ENCODE measurements around the gene SLC6A7.

The SLC6A7 gene

DNA sequence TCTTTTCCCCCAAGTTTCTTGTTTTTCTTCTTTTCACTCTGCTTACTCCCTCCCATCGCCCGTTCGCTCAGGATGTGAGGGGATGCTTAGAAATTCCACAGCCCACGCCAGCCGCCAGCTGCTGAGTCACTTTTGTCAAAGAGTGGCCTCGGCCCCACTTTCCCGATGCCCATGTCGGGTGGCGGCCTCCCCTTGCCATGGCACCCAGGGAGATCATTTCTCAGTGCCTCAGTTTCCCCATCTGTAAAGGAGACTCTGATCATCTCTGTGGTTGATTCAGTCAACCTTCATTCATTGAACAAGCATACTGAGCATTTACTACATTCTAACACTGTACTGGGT, 33.9 kb upstream of the SLC6A7 start:
- DNase-seq = no peak

DNA sequence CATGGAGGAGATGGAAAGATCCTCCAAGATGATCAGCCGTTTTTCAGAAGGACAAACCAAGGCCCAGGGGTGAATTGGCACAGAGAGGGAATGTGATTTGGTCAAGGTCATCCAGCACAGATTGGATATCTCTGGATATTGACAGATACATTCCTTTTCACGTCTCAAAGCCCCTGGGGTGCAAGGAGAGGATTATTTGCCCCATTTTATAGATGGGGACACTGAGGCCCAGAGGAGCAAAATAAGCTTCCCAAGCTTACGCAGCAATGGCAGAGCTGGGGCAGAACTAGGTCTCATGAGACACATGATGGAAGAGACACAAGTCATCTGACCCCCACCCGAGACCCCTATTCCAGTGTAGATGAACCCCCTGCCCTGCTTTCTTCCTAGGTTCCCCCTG, 33.3 kb upstream of the SLC6A7 start:
- no peak for DNase-seq

DNA sequence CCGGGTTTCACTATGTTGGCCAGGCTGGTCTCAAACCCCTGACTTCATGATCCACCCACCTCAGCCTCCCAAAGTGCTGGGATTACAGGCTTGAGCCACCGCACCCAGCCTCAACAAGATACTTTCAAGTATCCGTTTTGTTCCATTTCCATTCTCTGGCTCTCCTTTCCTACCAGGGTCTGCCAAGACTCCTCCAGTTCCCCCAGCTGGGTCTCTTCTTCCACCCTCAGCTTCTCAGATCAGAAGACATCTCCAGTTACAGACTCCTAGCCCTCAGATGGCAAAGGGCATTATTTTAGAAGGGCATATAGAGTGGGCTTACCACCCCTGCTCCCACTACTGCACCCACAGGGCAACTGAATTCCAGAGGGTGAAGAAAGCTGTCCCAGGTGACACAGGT, 32.7 kb upstream of the SLC6A7 start:
- no peak for DNase-seq

DNA sequence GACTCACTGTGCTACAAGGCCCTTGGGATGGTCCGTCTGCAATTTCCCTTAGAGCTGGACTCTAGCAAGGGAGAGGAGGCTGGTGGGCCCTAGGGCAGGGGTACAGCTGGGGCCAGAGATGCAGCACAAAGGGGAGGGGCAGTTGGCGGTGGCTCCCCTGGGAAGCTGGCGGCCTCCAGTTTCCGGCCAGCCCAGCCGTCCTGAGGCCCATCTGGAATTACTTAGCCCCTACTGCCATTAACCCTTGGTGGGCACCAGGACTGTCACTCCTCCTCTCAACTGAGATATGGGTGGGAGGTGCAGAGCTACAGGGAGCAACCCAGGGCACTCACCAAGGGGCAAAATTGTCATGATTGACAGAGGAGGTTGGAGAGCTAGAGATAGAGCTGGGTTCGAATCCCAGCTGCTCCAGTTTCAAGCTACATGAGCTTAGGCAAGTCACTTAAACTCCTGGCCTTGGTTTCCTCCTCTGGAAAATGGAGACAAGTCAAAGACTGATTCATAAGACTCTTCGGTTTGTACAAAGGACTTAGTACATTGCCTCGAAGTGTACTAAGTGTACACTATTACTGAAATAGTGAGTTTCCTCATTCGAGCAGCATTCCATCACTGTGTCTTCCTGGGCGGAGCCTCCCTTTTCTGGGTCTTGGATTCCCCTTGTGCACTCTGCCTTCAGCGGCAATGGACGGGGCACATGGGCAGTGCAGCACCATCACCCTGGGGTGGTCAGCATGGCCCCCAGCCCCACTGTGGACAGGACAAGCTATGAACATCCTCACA, 31.5 kb upstream of the SLC6A7 start:
- DNase-seq = no peak

DNA sequence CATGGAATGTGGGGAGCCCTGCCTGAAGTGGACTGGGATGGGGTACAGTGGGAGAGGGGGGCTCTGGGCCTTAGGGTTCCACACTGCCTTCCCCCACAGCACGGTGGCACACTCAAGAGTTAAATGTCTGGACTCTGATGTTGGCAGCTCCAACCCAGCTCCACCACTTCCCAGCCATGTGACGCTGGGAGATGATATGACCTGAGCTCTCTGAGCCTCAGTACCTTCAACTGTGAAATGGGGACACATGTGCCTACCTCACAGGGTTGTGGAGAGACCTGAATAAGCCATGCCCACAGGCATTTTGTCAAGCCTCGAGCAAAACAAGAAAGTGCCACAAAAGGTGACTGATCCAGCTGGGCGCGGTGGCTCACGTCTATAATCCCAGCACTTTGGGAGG, 30.8 kb upstream of the SLC6A7 start:
- no peak for DNase-seq

DNA sequence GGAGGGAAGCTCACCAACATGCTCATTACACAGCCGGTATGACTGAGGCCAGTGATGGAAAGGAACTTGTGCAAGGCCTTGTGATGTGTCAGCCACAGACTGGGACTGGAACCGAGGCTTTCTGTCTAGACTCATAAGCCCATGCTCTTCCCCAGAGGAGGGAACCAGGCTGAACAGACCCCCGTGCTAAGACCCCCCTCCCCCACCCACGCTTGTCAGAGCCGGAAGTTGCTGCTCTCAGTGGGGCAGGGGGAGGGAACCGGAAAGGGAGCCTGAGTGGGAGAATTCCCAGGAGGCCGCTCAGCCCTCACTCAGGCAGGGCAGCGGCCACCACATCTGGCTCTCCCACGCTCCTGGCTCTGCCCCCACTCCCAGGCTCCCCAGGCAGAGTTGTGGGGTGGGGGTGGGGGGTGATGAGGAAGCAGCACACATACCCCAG, 30.1 kb upstream of the SLC6A7 start:
- no peak for DNase-seq

DNA sequence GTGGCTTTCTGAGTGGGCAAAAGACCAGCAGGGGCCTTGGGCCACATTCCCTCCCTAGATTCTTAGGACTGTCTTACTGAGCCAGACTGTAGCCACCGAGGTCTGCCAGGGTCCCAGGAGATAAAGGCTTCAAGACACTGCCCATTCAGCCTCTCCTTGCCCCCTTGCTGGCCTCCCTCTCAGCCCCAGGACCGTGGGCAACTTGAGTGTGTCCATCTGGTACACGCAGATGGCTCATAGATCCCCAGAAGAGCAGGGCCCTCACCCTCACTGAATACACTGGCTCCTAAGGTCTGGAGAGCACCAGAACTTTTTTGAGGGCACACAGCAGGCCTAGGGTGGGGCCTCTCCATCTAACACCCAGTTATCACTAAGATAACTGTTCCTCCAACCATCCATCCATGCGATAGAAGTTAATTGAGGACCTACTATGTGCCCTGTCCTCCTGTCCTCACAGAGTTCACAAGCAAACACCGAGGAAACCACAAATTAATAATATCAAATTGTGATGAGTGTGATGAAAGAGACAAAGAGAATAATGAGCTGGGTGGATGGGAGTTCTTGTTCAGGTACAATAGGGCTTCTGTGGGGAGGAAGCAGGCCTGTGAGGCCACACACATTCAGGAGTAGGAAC, 29.3 kb upstream of the SLC6A7 start:
- no peak for DNase-seq

DNA sequence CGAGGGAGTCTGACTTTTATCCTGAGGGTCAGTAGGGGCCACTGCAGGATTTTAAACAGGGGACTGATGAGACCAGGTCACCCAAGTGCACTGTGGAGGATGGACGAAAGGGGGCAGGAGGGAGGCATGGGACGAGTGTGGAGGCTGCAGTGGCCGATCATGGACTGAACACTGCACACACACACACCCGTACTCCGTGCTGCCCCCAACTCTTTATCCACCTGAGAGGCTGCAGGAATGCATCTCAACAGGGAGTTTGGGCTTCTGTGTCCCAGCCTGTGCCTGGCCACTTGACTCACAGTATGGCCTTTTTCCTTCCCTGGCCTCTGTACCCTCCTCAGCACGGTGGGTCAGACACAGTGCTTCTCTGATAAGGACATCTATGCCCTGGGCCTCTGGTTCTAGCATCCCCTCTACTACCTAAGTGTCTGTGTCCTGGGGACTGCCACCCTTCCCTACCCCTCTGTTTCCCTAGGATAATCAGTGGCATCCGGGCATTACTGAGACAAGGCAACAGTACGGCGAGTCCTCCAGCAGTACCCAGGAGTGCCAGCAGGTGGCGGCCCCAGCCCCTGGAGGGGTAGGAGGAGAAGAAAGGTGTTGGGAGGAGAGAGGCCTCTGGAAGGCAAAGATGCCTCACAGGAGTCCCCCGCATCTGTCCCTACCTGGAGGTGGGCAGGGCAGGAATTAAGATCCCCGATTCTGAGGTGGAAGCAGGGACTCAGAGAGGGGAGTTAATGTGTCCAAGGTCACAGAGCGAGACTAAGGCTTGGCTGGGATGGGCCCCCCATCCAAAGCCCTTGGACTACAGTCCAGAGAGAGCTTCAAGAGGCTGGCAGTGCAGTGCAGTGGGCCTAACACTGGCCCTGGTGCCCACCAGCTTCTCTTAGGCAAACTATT, 28.4 kb upstream of the SLC6A7 start:
- peak; percentile 66 for DNase-seq

DNA sequence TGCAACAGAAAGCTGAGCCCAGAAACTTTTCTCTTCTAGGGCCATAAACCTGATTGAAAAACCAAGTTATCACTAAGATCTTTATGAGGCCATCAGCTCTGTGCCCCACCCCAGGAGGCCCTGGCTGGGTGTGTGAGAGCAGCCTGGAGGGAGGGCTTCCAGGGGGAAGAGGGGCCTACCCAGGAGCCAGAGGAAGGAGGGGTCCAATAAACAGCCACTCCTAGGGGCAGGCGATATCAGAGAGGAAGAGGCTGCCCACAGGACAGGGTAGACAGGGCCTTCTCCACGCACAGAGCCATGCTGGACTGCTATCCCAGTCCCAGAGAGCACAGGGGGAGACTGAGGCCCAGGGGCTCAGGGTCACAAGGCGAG, 27.7 kb upstream of the SLC6A7 start:
- no peak for DNase-seq

DNA sequence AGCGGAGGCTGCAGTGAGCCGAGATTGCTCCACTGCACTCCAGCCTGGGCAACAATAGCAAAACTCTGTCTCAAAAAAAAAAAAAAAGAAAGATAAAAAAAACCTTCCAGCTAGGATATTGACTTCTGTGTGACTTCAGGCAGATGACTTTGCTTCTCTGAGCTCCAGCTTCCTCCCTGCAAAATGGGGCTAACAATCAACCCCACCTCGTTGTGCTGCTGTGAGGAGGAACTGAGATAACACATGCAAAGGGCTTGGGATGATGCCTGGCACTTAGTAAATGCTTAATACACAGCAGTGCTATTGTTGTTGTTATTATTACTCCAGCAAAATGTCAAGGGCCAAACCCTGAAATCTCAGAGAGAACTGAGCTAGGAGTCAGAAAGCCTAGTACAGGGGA, 26.8 kb upstream of the SLC6A7 start:
- no peak for DNase-seq

DNA sequence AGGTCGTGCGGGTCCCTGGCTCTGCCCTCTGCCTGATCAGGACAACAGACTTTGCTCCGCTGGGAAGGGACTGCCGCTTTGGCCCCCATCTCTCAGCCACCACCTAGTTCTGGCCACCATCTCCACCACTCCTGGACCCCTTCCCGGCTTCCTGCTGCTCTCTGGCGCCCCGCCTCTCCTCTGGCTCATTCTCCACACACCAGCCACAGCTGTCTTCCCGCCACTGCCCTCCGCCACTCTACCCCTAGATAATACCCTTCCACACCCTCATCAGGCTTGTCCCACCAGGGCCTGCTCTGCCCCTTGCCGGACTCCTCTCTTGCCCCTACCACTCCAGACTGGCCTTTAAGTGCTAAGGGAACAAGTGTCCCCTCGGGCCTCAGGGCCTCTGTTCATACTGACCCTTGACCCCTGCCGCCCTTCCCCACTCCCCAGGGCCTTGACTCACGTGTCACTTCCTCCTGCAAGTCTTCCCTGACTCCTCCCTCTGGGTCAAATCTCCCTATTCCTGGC, 26.3 kb upstream of the SLC6A7 start:
- DNase-seq = no peak

DNA sequence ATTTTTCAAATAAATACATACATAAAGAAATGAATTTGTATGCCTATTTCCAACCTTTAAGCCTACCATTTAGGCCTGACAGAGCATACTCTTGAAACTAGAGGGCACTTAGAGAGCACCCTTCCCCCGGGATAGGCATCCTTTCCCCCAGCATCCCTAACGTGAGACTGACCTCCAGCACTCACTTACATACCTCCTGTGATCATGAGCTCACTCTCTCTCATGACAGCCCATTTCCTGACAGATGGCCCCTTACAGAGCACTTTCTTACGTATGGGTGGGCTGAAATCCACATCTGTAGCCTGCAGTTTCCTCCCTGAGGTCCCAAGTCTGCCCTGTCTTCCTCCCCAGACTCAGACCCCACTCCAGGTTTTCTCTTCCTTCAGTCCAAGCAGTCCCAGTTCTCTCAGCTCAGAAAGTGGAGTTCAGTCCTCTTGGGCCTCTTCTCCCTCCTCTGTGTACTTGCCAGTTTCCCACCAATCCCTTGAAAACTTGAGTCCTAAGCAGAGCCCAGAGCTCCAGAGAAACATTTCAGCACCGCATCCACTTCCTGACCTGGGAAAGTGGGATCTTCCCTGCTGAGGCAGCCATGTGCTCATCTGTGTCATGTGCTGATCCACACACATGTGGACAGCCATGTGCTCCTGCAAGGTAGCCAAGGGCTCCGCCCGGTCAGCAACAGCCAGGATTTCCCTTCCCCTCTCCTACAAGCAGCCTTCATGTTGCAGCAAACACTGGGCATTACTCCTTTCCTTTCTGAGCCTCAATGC, 25.5 kb upstream of the SLC6A7 start:
- DNase-seq = no peak

DNA sequence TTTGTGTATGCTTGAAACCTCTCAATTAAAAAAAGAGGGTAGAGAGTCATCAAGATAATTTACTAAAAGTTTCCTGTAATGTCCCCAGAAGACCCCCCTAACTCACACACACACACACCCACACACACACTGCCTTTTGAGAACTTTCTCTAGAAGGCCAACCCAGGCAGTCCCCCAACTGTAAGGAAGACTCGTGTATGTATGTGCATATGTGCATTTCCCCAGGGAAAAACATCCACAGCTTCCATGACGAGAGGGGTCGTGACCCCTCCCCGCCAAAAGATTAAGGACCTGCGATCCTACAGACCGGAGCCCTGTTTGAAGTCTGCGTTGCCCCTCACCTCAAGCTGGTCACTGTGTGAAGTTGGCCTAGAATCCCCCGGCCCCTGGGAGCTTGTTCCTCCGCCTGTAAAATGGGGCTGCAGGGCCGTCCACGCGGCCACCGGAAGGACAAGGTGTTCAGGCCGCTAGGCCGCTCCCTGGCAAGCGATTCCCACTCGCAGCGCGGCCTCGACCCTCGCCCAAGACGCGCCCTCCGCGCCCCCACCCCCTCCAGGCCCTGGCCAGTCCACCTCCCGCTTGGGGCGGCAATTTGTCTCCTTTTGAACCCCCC, 23.7 kb upstream of the SLC6A7 start:
- no peak for DNase-seq

DNA sequence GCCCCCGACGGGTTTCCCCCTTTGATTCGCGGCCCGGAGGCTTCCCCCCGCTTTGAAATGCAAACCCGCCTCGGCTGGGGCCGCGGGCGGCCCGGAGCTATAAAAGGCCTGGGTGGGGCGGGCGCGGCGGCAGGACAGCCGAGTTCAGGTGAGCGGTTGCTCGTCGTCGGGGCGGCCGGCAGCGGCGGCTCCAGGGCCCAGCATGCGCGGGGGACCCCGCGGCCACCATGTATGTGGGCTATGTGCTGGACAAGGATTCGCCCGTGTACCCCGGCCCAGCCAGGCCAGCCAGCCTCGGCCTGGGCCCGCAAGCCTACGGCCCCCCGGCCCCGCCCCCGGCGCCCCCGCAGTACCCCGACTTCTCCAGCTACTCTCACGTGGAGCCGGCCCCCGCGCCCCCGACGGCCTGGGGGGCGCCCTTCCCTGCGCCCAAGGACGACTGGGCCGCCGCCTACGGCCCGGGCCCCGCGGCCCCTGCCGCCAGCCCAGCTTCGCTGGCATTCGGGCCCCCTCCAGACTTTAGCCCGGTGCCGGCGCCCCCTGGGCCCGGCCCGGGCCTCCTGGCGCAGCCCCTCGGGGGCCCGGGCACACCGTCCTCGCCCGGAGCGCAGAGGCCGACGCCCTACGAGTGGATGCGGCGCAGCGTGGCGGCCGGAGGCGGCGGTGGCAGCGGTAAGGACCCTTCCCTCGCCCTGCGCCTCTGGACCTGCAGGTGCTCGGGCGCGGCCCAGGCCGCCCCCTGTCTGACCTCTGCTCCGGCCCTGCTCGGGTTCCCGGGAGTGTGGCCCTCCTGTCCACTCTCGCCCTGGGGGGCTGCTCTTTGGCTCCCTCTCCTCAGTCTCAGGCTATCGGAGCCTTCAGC, 23.0 kb upstream of the SLC6A7 start, which contains the start of gene CDX1:
TSS of gene CDX1 (plus strand) at position 129 of the 862 bp plus-strand sequence. CDS start at position 228, 99 bp downstream.
- DNase-seq = no peak

DNA sequence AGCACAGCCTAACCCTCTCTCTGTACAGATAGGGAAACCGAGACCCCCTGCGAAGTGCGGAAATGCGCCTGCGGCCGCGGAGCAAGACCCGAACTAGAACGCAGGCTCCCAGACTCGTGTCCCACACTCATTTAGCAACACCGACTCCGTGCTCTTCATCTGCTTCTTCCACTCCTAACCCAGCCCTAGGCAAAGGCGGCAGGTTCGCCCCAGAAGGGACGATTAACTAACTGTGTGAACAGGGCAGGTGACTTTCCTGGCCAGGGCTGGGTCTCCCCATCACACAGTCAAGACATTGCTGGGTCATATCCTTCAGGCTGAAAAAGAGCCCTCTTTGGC, 22.4 kb upstream of the SLC6A7 start:
- DNase-seq = no peak

DNA sequence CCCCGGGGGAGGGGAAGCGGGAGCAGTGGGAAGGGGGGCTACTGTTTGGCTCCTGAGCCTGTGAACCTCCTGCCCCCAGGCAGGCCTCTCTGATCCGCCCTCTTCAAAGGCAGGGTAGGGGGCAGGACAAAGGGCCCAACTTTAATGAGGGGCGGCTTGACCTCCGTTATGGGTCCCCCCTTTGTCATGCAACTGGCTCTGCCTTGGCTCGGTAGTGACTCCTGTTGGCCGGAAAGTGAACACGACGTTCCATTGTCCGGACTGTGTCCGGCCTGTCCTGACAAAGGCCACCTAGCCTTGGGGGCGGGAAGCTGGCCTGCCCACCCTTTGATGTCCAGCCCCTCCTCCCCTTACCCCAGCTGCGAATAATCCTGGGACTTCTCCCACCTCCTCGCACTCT, 22.0 kb upstream of the SLC6A7 start:
- no peak for DNase-seq

DNA sequence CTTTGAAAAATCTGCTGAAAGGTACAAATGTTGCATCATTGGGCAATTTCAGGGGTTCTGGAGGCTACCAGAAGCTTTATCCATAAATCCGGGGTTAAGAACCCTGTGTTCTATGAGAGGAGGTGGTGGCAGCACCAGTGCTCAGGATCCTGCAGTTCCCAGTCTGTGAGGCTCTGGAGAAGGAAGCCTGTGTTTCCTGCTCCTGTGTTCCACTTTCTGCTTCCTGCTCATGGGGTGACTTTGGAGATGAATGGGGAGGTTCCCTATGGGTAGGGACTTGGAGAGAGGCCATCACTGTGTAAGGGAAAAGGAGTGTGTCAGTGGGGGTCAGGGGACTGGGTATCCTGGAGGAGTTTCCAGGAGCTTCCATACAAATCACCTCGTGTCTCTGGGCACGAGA, 21.0 kb upstream of the SLC6A7 start:
- no peak for DNase-seq

DNA sequence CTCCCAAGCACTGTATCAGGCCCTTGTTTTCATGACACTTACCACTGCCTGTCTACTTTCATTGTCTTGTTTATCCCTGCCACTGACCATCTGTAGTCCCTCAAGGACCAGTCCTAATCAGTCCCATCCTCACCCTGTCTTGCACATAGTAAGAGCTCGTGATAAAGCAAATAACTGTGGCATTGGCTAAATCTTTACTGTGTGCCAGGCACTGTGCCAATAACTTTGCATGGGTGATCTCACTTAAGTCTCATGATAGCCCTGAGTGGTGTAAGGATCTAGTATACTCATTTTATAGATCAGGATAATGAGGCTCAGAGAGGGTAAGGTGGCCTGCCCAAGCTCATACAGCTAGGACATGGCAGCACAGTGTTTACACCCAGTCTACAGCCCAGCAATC, 17.7 kb upstream of the SLC6A7 start:
- peak; percentile 79 for DNase-seq

DNA sequence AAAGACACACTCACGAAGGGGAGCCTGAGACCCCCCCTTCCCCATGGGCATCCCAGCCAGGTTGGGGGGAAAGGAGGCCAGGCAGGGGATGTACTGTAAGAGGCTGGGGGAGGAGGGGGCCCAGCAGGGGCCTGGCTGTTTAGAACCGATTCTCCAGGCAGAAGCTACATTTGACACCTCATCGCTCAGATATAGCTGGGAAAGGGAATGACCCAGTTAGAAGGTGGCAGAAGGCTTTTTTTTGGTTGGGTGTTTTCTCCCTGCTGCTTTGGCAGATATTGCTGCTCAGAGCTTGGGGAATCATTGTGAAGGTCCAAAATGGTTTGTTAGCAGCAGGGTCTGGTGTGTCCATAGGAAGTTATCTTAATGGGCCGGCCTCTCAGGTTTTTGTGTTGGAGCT, 17.3 kb upstream of the SLC6A7 start:
- no peak for DNase-seq

DNA sequence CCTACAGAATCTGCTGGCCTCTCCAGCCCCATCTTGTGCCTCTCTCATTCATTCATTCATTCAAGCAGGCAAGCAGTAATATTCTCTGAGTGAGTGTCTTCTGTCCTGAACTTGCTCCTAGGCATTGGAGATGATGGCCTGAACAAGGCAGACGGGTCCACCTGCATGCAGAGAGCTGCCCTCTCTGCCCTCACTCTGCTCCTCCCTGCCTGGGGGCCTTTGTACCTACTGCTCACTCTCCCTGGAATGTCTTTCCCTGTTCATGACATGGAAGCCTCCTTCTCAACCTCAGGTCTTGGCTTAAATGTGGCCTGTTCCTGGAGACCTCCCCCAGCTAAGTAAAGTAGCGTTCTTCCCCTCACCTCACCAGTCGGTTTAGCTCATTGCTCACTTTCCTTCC, 16.7 kb upstream of the SLC6A7 start:
- DNase-seq = no peak

DNA sequence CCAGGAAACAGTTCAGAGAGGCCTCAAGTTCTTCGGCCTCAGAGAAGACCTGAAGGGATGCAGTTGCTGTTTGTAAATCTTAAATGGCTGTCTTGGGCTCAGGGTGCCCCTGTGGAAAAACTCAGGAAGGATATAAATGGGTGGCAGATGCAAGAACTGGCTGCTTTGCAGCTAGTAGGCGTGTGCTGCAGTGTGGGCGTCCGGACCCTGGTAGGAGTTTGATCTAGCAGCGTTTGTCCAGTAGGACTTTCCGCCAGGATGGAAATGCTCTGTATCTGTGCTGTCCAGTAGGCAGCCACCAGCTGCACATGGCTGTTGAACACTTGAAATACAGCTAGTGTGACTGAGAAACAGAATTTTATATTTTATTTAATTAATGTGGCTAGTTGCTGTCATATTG, 15.6 kb upstream of the SLC6A7 start:
- DNase-seq = no peak

DNA sequence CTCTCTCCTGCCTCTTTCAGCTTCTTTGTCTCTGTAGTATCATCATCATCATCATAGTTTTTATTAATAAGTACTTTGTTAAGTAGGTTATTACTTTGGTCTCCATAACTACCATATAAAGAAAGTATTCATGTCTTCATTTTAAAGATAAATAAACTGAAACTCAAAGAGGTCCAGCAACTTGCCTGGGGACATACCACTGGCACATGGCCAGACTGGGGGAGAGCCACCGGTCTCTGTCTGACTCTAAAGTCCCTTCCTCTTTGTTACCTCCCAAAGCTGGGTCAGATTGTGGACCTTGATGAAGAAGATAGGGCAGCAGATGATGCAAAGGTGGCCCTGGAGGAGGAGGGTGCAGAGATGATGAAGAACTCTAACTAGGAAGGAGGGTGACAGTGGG, 14.8 kb upstream of the SLC6A7 start:
- no peak for DNase-seq

Data from hematopoietic multipotent progenitor cell treated with erythropoietin and hydrocortisone succinate and interleukin-3 and kit ligand, for 8 days (in vitro differentiated cells).